GM12891 (cell line): ENCODE data around the gene TCP11X1.

ENCODE experiments used
- POLR2A ChIP-seq: IDR thresholded peaks from 2 replicates; pipeline ENCODE4 v1.6.1; 2011; ENCODE audit warnings: low read depth, low read length, control low read depth
- POLR2AphosphoS5 ChIP-seq: IDR thresholded peaks from 2 replicates; pipeline ENCODE4 v1.6.1; 2011; ENCODE audit warnings: low read depth, low read length, control low read depth
- SPI1 ChIP-seq: IDR thresholded peaks from 2 replicates; pipeline ENCODE4 v1.6.1; 2011; ENCODE audit warnings: low read depth, low read length, control low read depth
- TAF1 ChIP-seq: IDR thresholded peaks from 2 replicates; pipeline ENCODE4 v1.6.1; 2011; ENCODE audit warnings: low read depth, low read length, control low read depth

DNA sequence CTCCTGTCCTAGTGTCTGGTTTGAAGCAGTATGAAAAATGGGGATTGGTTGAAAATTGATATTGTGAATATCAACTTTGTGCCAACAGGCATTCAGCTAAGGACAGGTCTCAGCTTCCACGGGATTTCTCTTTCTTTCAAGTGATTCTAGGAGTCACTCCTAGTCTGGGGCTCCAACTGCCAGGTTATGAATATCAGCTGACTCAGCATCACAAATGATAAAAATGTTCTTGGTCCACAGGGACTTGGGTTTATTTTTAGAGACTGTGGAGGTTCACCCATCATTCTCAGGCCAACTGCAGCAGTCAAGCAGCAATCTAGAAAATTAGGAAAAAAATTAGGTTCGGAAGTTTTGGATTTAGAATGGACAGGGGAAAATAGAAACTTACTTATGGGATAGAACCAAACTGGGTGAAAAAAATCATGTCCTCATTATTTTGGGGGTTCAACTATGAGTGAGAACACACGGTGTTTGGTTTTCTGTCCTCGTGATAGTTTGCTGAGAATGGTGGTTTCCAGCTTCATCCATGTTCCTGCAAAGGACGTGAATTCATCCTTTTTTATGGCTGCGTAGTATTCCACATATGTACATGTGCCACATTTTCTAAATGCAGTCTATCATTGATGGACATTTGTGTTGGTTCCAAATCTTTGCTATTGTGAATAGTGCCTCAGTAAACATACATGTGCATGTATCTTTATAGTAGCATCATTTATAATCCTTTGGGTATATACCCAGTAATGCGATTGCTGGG lies 29.0 kb upstream of the TCP11X1 start:
- TF ChIP-seq POLR2A = no peak
- TF ChIP-seq POLR2AphosphoS5 = no peak
- no peak for TF ChIP-seq TAF1
- TF ChIP-seq SPI1 = no peak
